HG03460 (cell line): ENCODE data around the gene ZNF512B.
"Not testable (repeated sequence)": the region's sequence is repeated elsewhere in the genome, so short reads cannot be mapped to it uniquely, and the experiment has no call there.

Experiments
- ATAC-seq: cut with Tn5 transposase; IDR thresholded peaks from one replicate; pipeline ENCODE4 v1.9.1; 2021; ENCODE audit not compliant: unreplicated experiment

ZNF512B gene

DNA sequence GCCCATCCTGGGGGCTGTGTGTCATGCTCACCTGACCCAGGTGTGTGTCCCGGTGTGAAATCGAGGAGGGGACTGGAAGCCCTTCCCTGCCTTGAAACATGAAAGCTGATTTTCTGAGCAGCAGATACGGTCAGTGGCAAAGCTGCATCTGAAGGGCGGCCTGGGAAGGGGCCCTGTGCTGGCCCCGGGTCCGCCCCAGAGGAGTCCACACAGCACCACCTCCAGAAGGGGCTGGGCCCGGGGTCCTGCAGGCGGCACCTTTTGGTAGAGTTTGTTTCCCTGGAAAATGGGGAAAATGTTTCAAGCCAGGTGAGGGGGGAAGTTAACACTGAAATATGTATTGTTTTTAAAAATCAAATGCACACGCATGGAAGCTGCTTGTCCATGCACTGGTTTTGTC lies 34.3 kb downstream of the ZNF512B start:
- ATAC-seq = no peak

GRCh38 chr20:63934271-63935068 lies 35.3 kb downstream of the ZNF512B start:
- no peak for ATAC-seq

DNA sequence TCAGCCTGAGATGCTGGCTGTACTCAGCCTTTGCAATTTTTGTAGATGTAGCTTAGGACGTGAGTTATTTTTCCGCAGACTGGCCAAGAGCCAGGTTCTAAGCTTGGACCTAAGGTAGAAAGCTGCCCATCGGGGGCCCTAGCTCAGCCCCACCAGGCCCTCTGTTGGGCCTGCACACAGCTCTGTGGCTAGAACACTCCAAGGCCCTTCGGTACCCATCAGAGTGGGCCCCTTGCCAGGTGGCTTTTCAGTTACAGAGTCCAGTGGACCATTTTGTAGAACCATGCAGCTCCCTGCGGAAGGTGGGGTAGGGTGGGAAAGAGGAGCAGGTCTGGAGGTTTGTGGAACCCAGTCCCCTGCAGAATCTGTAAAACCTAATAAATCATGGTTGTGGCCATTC lies 36.1 kb downstream of the ZNF512B start:
- no peak for ATAC-seq

DNA sequence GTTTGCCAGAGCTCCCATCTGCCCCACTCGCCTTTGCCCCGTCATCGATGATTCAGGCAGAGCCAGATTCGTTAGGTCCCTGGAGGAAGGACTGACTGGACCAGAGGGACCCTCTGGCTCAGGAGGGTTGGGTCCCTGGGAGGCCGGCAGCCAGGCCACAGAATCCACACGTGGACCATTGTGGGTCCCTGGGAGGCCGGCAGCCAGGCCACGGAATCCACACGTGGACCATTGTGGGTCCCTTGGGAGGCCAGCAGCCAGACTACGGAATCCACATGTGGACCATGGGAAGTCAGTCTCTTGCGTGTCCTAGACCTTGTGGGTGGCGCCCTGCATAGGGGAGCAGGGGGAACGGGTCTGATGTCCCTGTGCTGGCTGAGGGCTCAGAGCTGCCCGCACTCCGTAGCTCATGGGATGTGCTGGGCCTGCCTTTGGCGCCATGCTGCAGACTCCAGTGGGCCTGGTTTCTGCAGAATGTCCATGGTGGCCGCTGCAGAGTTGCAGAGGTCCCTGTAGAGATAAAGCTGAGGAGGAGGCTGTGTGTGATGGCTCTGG lies 37.0 kb downstream of the ZNF512B start:
- no peak for ATAC-seq

DNA sequence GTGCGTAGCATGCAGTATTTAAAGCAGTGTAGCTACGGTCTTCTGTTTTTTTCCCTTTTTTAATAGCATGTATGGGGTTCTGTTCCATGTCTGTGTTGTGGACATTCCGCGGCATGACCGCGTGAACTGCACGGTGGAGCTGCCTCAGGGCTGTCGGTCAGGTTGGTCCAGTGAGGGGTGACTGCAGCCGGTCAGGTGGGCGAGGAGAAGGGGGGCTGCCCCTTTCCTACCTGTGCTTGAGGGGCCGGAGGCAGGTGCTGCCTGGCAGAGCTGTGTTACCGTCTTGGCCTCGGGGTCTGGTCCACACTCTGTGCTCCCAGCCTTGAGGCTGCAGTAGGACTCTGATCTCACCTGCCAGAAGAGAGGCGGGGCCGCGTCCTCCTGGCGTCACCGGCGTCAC lies 38.0 kb downstream of the ZNF512B start:
- no peak for ATAC-seq

DNA sequence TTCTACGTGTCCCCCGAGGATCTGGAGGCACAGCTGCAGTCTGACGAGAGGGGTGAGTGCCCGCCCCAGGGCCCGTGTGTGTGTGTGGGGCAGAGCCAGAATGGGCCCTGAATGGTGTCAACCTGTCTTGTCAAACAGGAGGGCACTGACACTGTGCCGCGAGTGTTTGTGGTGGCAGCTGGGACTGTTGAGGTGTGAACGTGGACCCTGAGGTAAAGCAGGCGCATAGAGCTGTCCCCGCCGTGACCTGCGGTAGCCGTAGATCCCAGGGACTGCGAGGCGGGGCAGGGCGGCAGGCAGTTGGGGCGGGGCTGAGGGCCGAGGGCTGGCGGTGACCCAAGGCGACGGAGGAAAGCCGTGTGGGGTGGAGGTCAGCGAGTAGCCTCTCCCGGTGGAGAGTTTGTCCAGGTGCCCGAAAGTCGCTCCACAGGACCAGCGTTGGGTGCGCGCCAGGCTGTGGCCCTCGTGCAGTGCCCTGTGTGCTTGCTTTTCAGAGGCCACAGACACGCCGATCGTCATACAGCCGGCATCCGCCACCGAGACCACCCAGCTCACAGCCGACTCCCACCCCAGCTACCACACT lies 38.7 kb downstream of the ZNF512B start:
- no peak for ATAC-seq

- ATAC-seq = not testable (repeated sequence)
Observed at GRCh38 chr20:63929473-63929883, 40.3 kb downstream of the ZNF512B start.

- no peak for ATAC-seq
Observed at GRCh38 chr20:63929071-63929470, 40.7 kb downstream of the ZNF512B start.

DNA sequence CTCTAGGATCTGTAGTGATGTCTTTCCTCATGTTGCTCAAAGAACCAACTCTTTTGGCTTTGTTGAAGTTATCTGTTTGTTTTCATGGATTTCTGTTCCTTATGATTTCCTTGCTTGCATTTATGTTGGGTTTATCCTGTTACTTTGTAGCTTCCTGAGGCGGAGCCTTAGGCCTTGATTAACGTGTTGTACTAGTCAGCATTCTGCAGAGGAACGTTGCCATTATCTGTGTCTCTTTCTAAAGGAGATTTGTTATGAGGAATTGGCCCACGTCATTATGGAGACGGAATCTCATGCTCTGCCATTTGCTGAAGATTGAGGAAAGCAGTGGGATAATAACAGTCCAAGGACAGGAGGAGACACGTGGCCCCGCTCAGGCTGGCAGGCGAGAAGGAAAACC lies 43.4 kb downstream of the ZNF512B start:
- no peak for ATAC-seq

DNA sequence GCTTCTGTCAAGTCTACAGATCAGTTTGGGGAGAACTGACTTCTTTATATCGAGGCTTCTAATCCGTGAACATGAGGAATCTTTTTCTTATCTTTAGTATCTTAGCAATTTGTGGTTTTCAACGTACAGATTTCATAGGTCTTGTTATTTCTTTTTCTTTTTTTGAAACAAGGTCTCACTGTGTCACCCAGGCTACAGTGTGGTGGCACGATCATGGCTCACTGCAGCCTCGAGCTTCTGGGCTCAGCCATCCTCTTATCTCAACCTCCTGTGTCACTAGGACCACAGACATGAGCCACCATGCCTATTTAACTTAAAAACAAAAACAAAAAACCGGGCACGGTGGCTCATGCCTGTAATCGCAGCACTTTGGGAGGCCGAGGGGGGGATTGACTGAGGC lies 45.5 kb downstream of the ZNF512B start:
- ATAC-seq = no peak

- no peak for ATAC-seq
Observed at GRCh38 chr20:63923651-63924050, 46.1 kb downstream of the ZNF512B start.

DNA sequence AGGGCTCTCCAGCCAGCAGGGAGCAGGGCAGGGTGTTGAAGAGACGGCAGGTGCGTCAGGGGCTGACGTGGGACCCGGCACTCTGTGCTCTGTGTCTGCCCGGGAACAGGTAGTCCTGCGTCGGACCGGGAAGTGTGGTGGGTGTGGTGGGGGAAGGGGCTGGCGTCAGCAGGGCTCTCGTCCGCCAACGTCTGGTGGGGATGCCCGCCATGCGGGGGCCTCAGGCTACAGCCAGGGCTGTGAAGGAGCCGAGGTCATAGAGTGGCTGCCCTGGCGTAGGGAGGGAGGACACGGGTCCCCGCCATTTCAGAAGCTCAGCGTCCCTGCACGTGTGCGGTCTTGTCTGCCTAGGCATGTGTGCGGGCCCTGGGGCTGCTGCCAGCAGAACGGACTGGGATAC lies 49.5 kb downstream of the ZNF512B start:
- no peak for ATAC-seq

GRCh38 chr20:63919130-63919529 lies 50.6 kb downstream of the ZNF512B start:
- no peak for ATAC-seq

GRCh38 chr20:63917811-63918210 lies 51.9 kb downstream of the ZNF512B start:
- ATAC-seq = no peak

DNA sequence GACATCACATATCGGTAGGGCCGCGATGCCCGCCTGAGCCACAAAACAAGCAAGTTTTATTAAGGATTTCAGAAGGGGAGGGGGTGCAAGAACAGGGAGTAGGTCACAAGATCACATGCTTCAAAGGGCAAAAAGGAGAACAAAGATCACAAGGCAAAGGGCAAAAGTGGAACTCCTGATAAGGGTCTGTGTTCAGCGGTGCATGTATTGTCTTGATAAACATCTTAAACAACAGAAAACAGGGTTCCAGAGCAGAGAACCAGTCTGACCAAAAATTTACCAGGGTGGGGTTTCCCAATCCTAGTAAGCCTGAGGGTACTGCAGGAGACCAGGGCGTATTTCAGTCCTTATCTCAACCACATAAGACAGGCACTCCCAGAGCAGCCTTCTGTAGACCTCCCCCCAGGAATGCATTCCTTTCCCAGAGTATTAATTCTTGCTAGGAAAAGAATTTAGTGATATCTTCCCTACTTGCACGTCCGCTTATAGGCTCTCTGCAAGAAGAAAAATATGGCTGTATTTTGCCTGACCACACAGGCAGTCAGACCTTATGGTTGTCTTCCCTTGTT lies 53.3 kb downstream of the ZNF512B start:
- ATAC-seq = not testable (repeated sequence)

DNA sequence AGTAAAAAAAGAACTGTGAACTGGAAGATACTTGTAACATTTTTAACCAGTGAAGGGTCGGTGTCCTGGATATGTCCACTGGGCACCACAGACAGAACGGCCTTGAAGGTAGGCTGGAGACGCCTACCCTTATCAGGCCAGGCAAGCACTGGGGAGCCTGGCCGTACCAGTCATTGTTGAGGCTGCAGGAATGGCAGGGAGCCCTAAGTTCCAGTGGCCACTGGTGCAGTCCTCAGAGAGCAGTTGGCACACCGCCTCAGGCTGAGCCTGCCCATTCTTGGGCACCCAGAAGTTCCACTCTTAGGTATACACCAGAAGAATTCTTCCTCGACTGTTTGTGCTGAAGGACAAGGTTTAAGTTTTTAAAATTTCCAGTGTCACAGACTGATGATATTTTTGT lies 54.3 kb downstream of the ZNF512B start:
- no peak for ATAC-seq

- ATAC-seq = no peak
Observed at GRCh38 chr20:63913768-63914167, 56.0 kb downstream of the ZNF512B start.

GRCh38 chr20:63911176-63911575 lies 58.6 kb downstream of the ZNF512B start:
- ATAC-seq = no peak

- ATAC-seq = no peak
Observed at GRCh38 chr20:63908008-63908682, 61.6 kb downstream of the ZNF512B start.
